K562 (cell line): ENCODE data around the gene C19orf44. TPM values are rescaled to one million over a fixed set of nuclear protein-coding genes. Genes with fewer than 3 reads are reported as not detected.

Experiments used
- ATAC-seq: fragments of 200-7000 bp; cut with Tn5 transposase; 3 replicates; pipeline ENCODE4 v1.9.1; 2020; ENCODE audit warnings: moderate library complexity
- BruUV-seq: library from RNA; stranded (reverse); fragments of 400-500 nt; replicated peaks from 2 replicates; lab custom pipeline; 2021; lab: Mats Ljungman, UMichigan
- CTCF ChIA-PET: fragments of 300-600 bp; formaldehyde crosslinking; extraction: SDS; loops from one replicate; lab custom pipeline; 2021; ENCODE audit warnings: low intra/inter-chr PET ratio; lab: Yijun Ruan, JAX
- POLR2A ChIA-PET: fragments of 300-600, 350-650 bp; sonication (Branson Sonifier 250); formaldehyde crosslinking; extraction: SDS; loops from one replicate; lab custom pipeline; 2021; ENCODE audit warnings: antibody characterized with exemption, inconsistent platforms; lab: Yijun Ruan, JAX
- DNase-seq, 4 experiments: peaks; one replicate each; pipeline versions ENCODE4 v3.0.0 to v3.0.0-alpha.2; 2011 to 2018; ENCODE audit warnings: low spot score in 3 of 4, mixed read lengths in 3 of 4; ENCODE audit errors: extremely low read depth in 1 of 4
- FAIRE-seq: peaks from 2 replicates; lab custom pipeline; 2011; peaks lifted over from hg19 to GRCh38; lab: Jason Lieb, UNC
- H2AFZ ChIP-seq: 2 replicates; pipeline ENCODE4 v1.6.0; 2011; ENCODE audit warnings: low read depth, low read length, control low read depth, inconsistent platforms
- H3K27ac ChIP-seq: fragments of 200-600 bp; 3 replicates; pipeline ENCODE4 v1.8.0; 2011; ENCODE audit warnings: low read depth, mild to moderate bottlenecking, control low read depth, inconsistent platforms, low read length, moderate library complexity, mixed read lengths; ENCODE audit errors: extremely low read depth
- H3K27me3 ChIP-seq, 2 experiments: fragments of 300-600 bp in 1 of 2; 2 replicates in 1 of 2; 3 replicates in 1 of 2; pipeline versions ENCODE4 v1.6.0 to v1.8.0; 2011; ENCODE audit warnings: inconsistent platforms in 2 of 2, low read length in 2 of 2, mild to moderate bottlenecking in 1 of 2, mixed read lengths in 1 of 2, moderate library complexity in 1 of 2; ENCODE audit not compliant: control insufficient read depth in 2 of 2, insufficient read depth in 2 of 2
- H3K36me3 ChIP-seq: fragments of 300-600 bp; 3 replicates; pipeline ENCODE4 v1.8.0; 2011; ENCODE audit warnings: mild to moderate bottlenecking, low read length, inconsistent platforms; ENCODE audit not compliant: control insufficient read depth, insufficient read depth
- H3K4me1 ChIP-seq, 2 experiments: fragments of 200-600 bp in 1 of 2; replicated peaks in 1 of 2; 2 replicates in 1 of 2; 3 replicates in 1 of 2; pipeline versions ENCODE4 v1.5.1 to v1.8.0; 2011; ENCODE audit warnings: inconsistent platforms in 2 of 2, low read length in 2 of 2, mild to moderate bottlenecking in 1 of 2, mixed read lengths in 1 of 2, moderate library complexity in 1 of 2; ENCODE audit not compliant: control insufficient read depth in 2 of 2, insufficient read depth in 2 of 2
- H3K4me2 ChIP-seq: 2 replicates; pipeline ENCODE4 v1.6.1; 2011; ENCODE audit warnings: low read length, control low read depth, inconsistent platforms, mixed read lengths; ENCODE audit not compliant: insufficient read depth
- H3K4me3 ChIP-seq: fragments of 200-600 bp; sonication (generic), shearing (Covaris generic); 2 replicates; pipeline ENCODE4 v1.5.1; 2016; ENCODE audit warnings: control low read depth, inconsistent platforms
- H3K79me2 ChIP-seq: fragments of 200-600 bp; 3 replicates; pipeline ENCODE4 v1.8.0; 2011; ENCODE audit warnings: low read length, inconsistent platforms; ENCODE audit not compliant: control insufficient read depth, insufficient read depth
- H3K9ac ChIP-seq, 2 experiments: 2 replicates each; pipeline versions ENCODE4 v1.6.0 to v1.6.1; 2011; ENCODE audit warnings: low read depth in 2 of 2, low read length in 2 of 2, control low read depth in 1 of 2, inconsistent platforms in 1 of 2, mild to moderate bottlenecking in 1 of 2, mixed read lengths in 1 of 2; ENCODE audit not compliant: insufficient read depth in 1 of 2
- H3K9me1 ChIP-seq: one replicate; pipeline ENCODE4 v1.6.0; 2011; ENCODE audit warnings: inconsistent platforms, mild to moderate bottlenecking, low read length, moderate library complexity; ENCODE audit not compliant: control insufficient read depth, insufficient read depth
- H3K9me3 ChIP-seq: replicated peaks from 2 replicates; pipeline ENCODE4 v1.5.1; 2011; ENCODE audit warnings: low read depth, low read length, inconsistent platforms; ENCODE audit not compliant: control insufficient read depth, insufficient read depth
- H4K20me1 ChIP-seq: replicated peaks from 2 replicates; pipeline ENCODE4 v1.6.1; 2011; ENCODE audit warnings: low read length, inconsistent platforms, mixed read lengths; ENCODE audit not compliant: control insufficient read depth, insufficient read depth
- ADNP ChIP-seq: fragments of 200-800 bp; sonication (Bioruptor generic); IDR thresholded peaks from 2 replicates; pipeline ENCODE4 v1.6.1; 2016; ENCODE audit warnings: missing genetic modification characterization, missing compliant biosample characterization
- BCOR ChIP-seq: fragments of 450-650 bp; IDR thresholded peaks from 2 replicates; pipeline ENCODE4 v1.6.1; 2016
- CREM ChIP-seq: IDR thresholded peaks from 2 replicates; pipeline ENCODE4 v1.6.1; 2014; ENCODE audit warnings: antibody characterized with exemption, low read depth
- FOSL1 ChIP-seq: fragments of 200-800 bp; sonication (Bioruptor generic); conservative IDR thresholded peaks from 2 replicates; pipeline ENCODE4 v1.6.1; 2016; ENCODE audit warnings: missing genetic modification characterization, missing compliant biosample characterization
- GTF2B ChIP-seq: IDR thresholded peaks from 2 replicates; pipeline ENCODE4 v1.6.1; 2011; ENCODE audit not compliant: insufficient read length; ENCODE audit errors: extremely low read depth
- PHF21A ChIP-seq: fragments of 450-650 bp; IDR thresholded peaks from 2 replicates; pipeline ENCODE4 v1.6.1; 2017; ENCODE audit warnings: low read depth, borderline replicate concordance
- SFPQ ChIP-seq: fragments of 200-400 bp; formaldehyde crosslinking; IDR thresholded peaks from 2 replicates; pipeline ENCODE4 v1.6.1; 2017; ENCODE audit warnings: mild to moderate bottlenecking, low read depth, low read length, moderate library complexity
- SMARCE1 ChIP-seq: fragments of 450-650 bp; IDR thresholded peaks from 2 replicates; pipeline ENCODE4 v1.7.1; 2016; ENCODE audit warnings: mild to moderate bottlenecking
- TCF7 ChIP-seq: sonication (generic); IDR thresholded peaks from 2 replicates; pipeline ENCODE4 v1.6.1; 2016; ENCODE audit warnings: antibody characterized with exemption, borderline replicate concordance
- ZNF174 ChIP-seq: fragments of 250-450 bp; sonication (Bioruptor Pico); IDR thresholded peaks from 2 replicates; pipeline ENCODE4 v1.4.0; 2020; ENCODE audit warnings: mild to moderate bottlenecking
- WGBS: fragments of 100-300 bp; shearing (Covaris generic); methylation state at CpG from one replicate; pipeline ENCODE4 v1.1.6; 2016; ENCODE audit warnings: low coverage, mixed read lengths; ENCODE audit not compliant: insufficient coverage; ENCODE audit errors: missing lambda C conversion rate; 5-methylcytosine and 5-hydroxymethylcytosine counted together
- in situ Hi-C: fragments of 300-500 bp; cut with MboI; formaldehyde crosslinking; loops from 4 replicates; pipeline ENCODE4 v1.15.0; 2018; ENCODE audit warnings: inconsistent platforms, mixed read lengths
- intact Hi-C: fragments of 100-400 bp; cut with micrococcal nuclease; formaldehyde crosslinking; loops from 2 replicates; pipeline ENCODE4 v1.14.2; 2022
- polyA plus RNA-seq, 8 experiments: library from polyadenylated mRNA; depleted of rRNA in 4 of 8; stranded (reverse) in 5 of 8; unstranded in 3 of 8; fragments of >200 nt; fragmentation: Nextera tagmentation in 2 of 8; fragmentation: Illumina TruSeq in 1 of 8; extraction: Ambion mirVana in 2 of 8; extraction: Trizol in 1 of 8; gene quantifications; 2 replicates each; pipeline versions ENCODE4 v1.2.1 to v1.2.3, GENCODE V29; 2011 to 2014; ENCODE audit warnings: inconsistent platforms in 1 of 8, missing spikeins in 1 of 8
- total RNA-seq, 7 experiments: library from RNA; depleted of rRNA in 6 of 7; stranded (reverse); fragments of >200 nt in 6 of 7; fragmentation: Illumina TruSeq in 2 of 7; extraction: Trizol in 2 of 7; gene quantifications; 2 replicates each; pipeline versions ENCODE4 v1.2.1 to v1.2.3, GENCODE V29; 2011 to 2021; ENCODE audit warnings: low replicate concordance in 1 of 7

C19orf44 gene
- total and polyA plus RNA-seq, 9 of the 15 experiments (the other 6 are each of a cell fraction or from before 2014, with no cell fraction given): 0.41 to 7.7 (median 3.5) TPM

- Histone ChIP-seq H3K79me2 (peaks cover 21% of the 10 kb centered on the region; the same call in 2 of the 3 replicates), H3K9me3 (no peaks in the 10 kb centered on the region), H3K27me3 (no peaks in the 10 kb centered on the region), H3K4me3 (peak overlapping the region; percentile 58), H3K9ac (peak overlapping the region; percentile 49 to 78; a peak in 2 of 4 replicates), H2AFZ (peak overlapping the region; percentile 96), H3K4me2 (peak overlapping the region; percentile 84), H3K4me1 (peaks cover 8 to 25% of the 10 kb centered on the region in 2 experiments; a peak in 4 of 5 replicates), H4K20me1 (no peaks in the 10 kb centered on the region), H3K9me1 (no peaks in the 10 kb centered on the region), H3K36me3 (peaks cover 8% of the 10 kb centered on the region; the same call in 1 of the 3 replicates), H3K27ac (peak overlapping the region; percentile 45; the same call in 1 of the 3 replicates)
- TF ChIP-seq PHF21A (no peak), ZNF174 (CRISPR knock-in tag) (no peak), CREM (0 out of 2 replicates have a peak, but pooled peaks have one; percentile 30), BCOR (0 out of 2 replicates have a peak, but pooled peaks have one; percentile 6), GTF2B (no peak), SFPQ (no peak), SMARCE1 (peak; percentile 62; the same call in 1 of the 2 replicates), TCF7 (no peak), ADNP (tag) (peak; percentile 83), FOSL1 (tag) (peak; percentile 38; the same call in 1 of the 2 replicates)
- ATAC-seq (no peak), FAIRE-seq (peak; percentile 26), DNase-seq (peak in 1 of 4 experiments; percentile 47)
- CTCF ChIA-PET: no interaction called here
- intact Hi-C loops (loop anchor here (5.0 kb wide), 1 partner anchor 50 kb away; no protein-coding TSS in a partner anchor), in situ Hi-C loops (no loop called here)
- 6% methylated on average over 10 of the region's 12 CpGs for WGBS
- no TSS peak for BruUV-seq
- POLR2A ChIA-PET: interaction anchor here (1.3 to 1.6 kb wide), 2 partner anchors 10 to 13 kb away, joined by 3 to 4 read pairs; no protein-coding TSS in a partner anchor
Measured at GRCh38 chr19:16497042-16497441, 848 bp downstream of the C19orf44 start.
